Loucy (cell line): ENCODE data around the gene SLC30A3.

Experiments
- H2AFZ ChIP-seq: fragments of 200-600 bp; sonication (generic); 2 replicates; pipeline ENCODE4 v1.6.0; 2016; ENCODE audit warnings: antibody characterized with exemption, mild to moderate bottlenecking, low read length, moderate library complexity
- H3F3A ChIP-seq: fragments of 200-600 bp; 2 replicates; pipeline ENCODE4 v1.6.0; 2016; ENCODE audit warnings: antibody characterized with exemption, low read depth, mild to moderate bottlenecking
- H3K27me3 ChIP-seq: fragments of 200-600 bp; sonication (generic); 2 replicates; pipeline ENCODE4 v1.6.1; 2014; ENCODE audit warnings: low read length, mild to moderate bottlenecking; ENCODE audit not compliant: insufficient read depth, poor library complexity, severe bottlenecking
- H3K36me3 ChIP-seq: fragments of 200-600 bp; sonication (generic); 2 replicates; pipeline ENCODE4 v1.6.1; 2016; ENCODE audit warnings: low read length; ENCODE audit not compliant: insufficient read depth
- H3K4me1 ChIP-seq: fragments of 200-600 bp; sonication (generic); 2 replicates; pipeline ENCODE4 v1.5.1; 2014; ENCODE audit warnings: low read length, mild to moderate bottlenecking; ENCODE audit not compliant: insufficient read depth, poor library complexity, severe bottlenecking
- H3K4me2 ChIP-seq: fragments of 200-600 bp; sonication (generic); 2 replicates; pipeline ENCODE4 v1.6.0; 2014; ENCODE audit warnings: antibody characterized with exemption, low read length, low read depth, mild to moderate bottlenecking; ENCODE audit not compliant: poor library complexity, severe bottlenecking
- H3K4me3 ChIP-seq: fragments of 200-600 bp; sonication (generic); 2 replicates; pipeline ENCODE4 v1.5.1; 2014; ENCODE audit warnings: low read length, mild to moderate bottlenecking, mixed read lengths; ENCODE audit not compliant: poor library complexity, severe bottlenecking
- H3K79me2 ChIP-seq: fragments of 200-600 bp; sonication (generic); 2 replicates; pipeline ENCODE4 v1.6.1; 2014; ENCODE audit warnings: low read length; ENCODE audit not compliant: insufficient read depth
- H3K9ac ChIP-seq: fragments of 200-600 bp; sonication (generic); 2 replicates; pipeline ENCODE4 v1.6.0; 2014; ENCODE audit warnings: mild to moderate bottlenecking, low read depth, low read length, moderate library complexity; ENCODE audit not compliant: poor library complexity, severe bottlenecking
- H3K9me2 ChIP-seq: fragments of 200-600 bp; sonication (generic); replicated peaks from 2 replicates; pipeline ENCODE4 v1.6.1; 2016; ENCODE audit warnings: low read depth, low read length, mixed read lengths
- H3K9me3 ChIP-seq: fragments of 200-600 bp; sonication (generic); 2 replicates; pipeline ENCODE4 v1.6.1; 2014; ENCODE audit warnings: mild to moderate bottlenecking, antibody characterized with exemption, low read length, low read depth; ENCODE audit not compliant: insufficient read depth
- H4K20me1 ChIP-seq: fragments of 200-600 bp; sonication (generic); 2 replicates; pipeline ENCODE4 v1.6.0; 2014; ENCODE audit warnings: antibody characterized with exemption, low read length, mild to moderate bottlenecking; ENCODE audit not compliant: insufficient read depth, poor library complexity, severe bottlenecking
- CTCF ChIP-seq: fragments of 200-600 bp; sonication (generic); conservative IDR thresholded peaks from 2 replicates; pipeline ENCODE4 v1.5.1; 2014; ENCODE audit warnings: mild to moderate bottlenecking, antibody characterized with exemption, low read length
- EZH2phosphoT487 ChIP-seq: fragments of 200-600 bp; IDR thresholded peaks from 2 replicates; pipeline ENCODE4 v1.6.1; 2018; ENCODE audit warnings: antibody characterized with exemption, mild to moderate bottlenecking, moderate library complexity, borderline replicate concordance

Gene SLC30A3

GRCh38 chr2:27245626-27246025, 17.2 kb downstream of the SLC30A3 start:
- Histone ChIP-seq H3K9me3 (no peaks in the 10 kb centered on the region), H3K4me2 (no peak overlapping the region), H3F3A (no peaks in the 10 kb centered on the region), H3K4me1 (peaks cover 8% of the 10 kb centered on the region), H3K9me2 (no peaks in the 10 kb centered on the region), H3K27me3 (no peaks in the 10 kb centered on the region), H3K36me3 (peaks cover 41% of the 10 kb centered on the region; the same call in 1 of the 2 replicates), H4K20me1 (no peaks in the 10 kb centered on the region), H3K9ac (no peak overlapping the region), H2AFZ (no peak overlapping the region), H3K79me2 (no peaks in the 10 kb centered on the region), H3K4me3 (no peak overlapping the region)
- TF ChIP-seq EZH2phosphoT487: no peak
- no peak for TF ChIP-seq CTCF

- Histone ChIP-seq H2AFZ (no peak overlapping the region), H4K20me1 (no peaks in the 10 kb centered on the region), H3K9me2 (no peaks in the 10 kb centered on the region), H3K9me3 (no peaks in the 10 kb centered on the region), H3K4me1 (peaks cover 8% of the 10 kb centered on the region), H3F3A (no peaks in the 10 kb centered on the region), H3K4me2 (no peak overlapping the region), H3K36me3 (peaks cover 46% of the 10 kb centered on the region; the same call in 1 of the 2 replicates), H3K79me2 (no peaks in the 10 kb centered on the region), H3K27me3 (no peaks in the 10 kb centered on the region), H3K4me3 (no peak overlapping the region), H3K9ac (no peak overlapping the region)
- no peak for TF ChIP-seq CTCF
- no peak for TF ChIP-seq EZH2phosphoT487
Measured at GRCh38 chr2:27245116-27245515, 17.7 kb downstream of the SLC30A3 start.

GRCh38 chr2:27243391-27244130, 19.3 kb downstream of the SLC30A3 start:
- no peaks in the 10 kb centered on the region for H4K20me1 ChIP-seq
- no peak overlapping the region for H3K4me2 ChIP-seq
- H2AFZ ChIP-seq: no peak overlapping the region
- H3K9me3 ChIP-seq: no peaks in the 10 kb centered on the region
- TF ChIP-seq CTCF (no peak), EZH2phosphoT487 (no peak)
- H3K9me2 ChIP-seq: no peaks in the 10 kb centered on the region
- H3K9ac ChIP-seq: no peak overlapping the region
- H3K4me3 ChIP-seq: no peak overlapping the region
- no peaks in the 10 kb centered on the region for H3K27me3 ChIP-seq
- H3K4me1 ChIP-seq: peaks cover 8% of the 10 kb centered on the region
- peaks cover 61% of the 10 kb centered on the region; the same call in 1 of the 2 replicates for H3K36me3 ChIP-seq
- no peaks in the 10 kb centered on the region for H3F3A ChIP-seq
- no peaks in the 10 kb centered on the region for H3K79me2 ChIP-seq
